A549 (cell line): ENCODE results near the gene TCERG1. TPM values are rescaled to one million over a fixed set of nuclear protein-coding genes. Genes with fewer than 3 reads are reported as not detected.
A peak's percentile ranks its signal among the peaks of the same experiment; 100 is the strongest.

Source experiments
- ATAC-seq, 2 experiments: fragments of 200-7000 bp in 1 of 2; fragments of >200 bp in 1 of 2; cut with Nextera tagmentation in 1 of 2; cut with Tn5 transposase in 1 of 2; 3 replicates each; pipeline versions ENCODE4 v1.8.0 to v1.9.1; 2018 to 2020; ENCODE audit warnings: mild to moderate bottlenecking in 1 of 2, moderate library complexity in 1 of 2
- CTCF ChIA-PET: fragments of 300-600 bp; sonication (Branson Sonifier 250); formaldehyde crosslinking; extraction: SDS; loops from one replicate; lab custom pipeline; 2021; ENCODE audit warnings: antibody characterized with exemption, inconsistent platforms; lab: Yijun Ruan, JAX
- POLR2A ChIA-PET: fragments of 350-600 bp; formaldehyde crosslinking; extraction: SDS; loops from one replicate; lab custom pipeline; 2021; ENCODE audit warnings: antibody characterized with exemption, inconsistent platforms; lab: Yijun Ruan, JAX
- DNase-seq, 2 experiments: peaks; one replicate each; pipeline versions ENCODE4 v3.0.0 to v3.0.0-alpha.2; 2011 to 2016; ENCODE audit warnings: low read depth in 1 of 2, low spot score in 1 of 2
- FAIRE-seq: peaks from 2 replicates; lab custom pipeline; 2011; peaks lifted over from hg19 to GRCh38; lab: Jason Lieb, UNC
- H3K27ac ChIP-seq, 2 experiments: fragments of >200 bp; sonication (Bioruptor Twin); formaldehyde crosslinking; 3 replicates each; pipeline ENCODE4 v1.5.1; 2016 to 2017
- H3K4me1 ChIP-seq: fragments of >200 bp; sonication (Bioruptor Twin); formaldehyde crosslinking; 3 replicates; pipeline ENCODE4 v1.6.1; 2016
- H3K4me2 ChIP-seq: fragments of >200 bp; sonication (Bioruptor Twin); formaldehyde crosslinking; 3 replicates; pipeline ENCODE4 v1.6.1; 2016
- H3K4me3 ChIP-seq: fragments of >200 bp; sonication (Bioruptor Twin); formaldehyde crosslinking; 3 replicates; pipeline ENCODE4 v1.5.1; 2016
- H3K9me3 ChIP-seq: fragments of >200 bp; sonication (Bioruptor Twin); formaldehyde crosslinking; 3 replicates; pipeline ENCODE4 v1.6.1; 2016
- CEBPB ChIP-seq, 2 experiments: fragments of >200 bp in 1 of 2; sonication (Bioruptor Twin) in 1 of 2; formaldehyde crosslinking in 1 of 2; IDR thresholded peaks; 2 replicates each; pipeline ENCODE4 v1.6.1; 2012 to 2016
- EHF ChIP-seq: fragments of 250-450 bp; sonication (Bioruptor Pico); IDR thresholded peaks from 2 replicates; pipeline ENCODE4 v1.5.0; 2020; ENCODE audit warnings: mild to moderate bottlenecking
- EHMT2 ChIP-seq: fragments of 200-600 bp; sonication (generic); IDR thresholded peaks from 2 replicates; pipeline ENCODE4 v1.6.1; 2016; ENCODE audit warnings: antibody characterized with exemption, low read depth, mild to moderate bottlenecking, moderate library complexity
- FOXS1 ChIP-seq: fragments of 250-450 bp; sonication (Bioruptor Pico); IDR thresholded peaks from 2 replicates; pipeline ENCODE4 v1.5.0; 2020; ENCODE audit warnings: mild to moderate bottlenecking, moderate library complexity
- HEYL ChIP-seq: fragments of 250-450 bp; sonication (Bioruptor Pico); IDR thresholded peaks from 2 replicates; pipeline ENCODE4 v1.8.0; 2021; ENCODE audit warnings: mild to moderate bottlenecking, moderate library complexity
- HOXA7 ChIP-seq: fragments of 250-450 bp; sonication (Bioruptor Pico); IDR thresholded peaks from 2 replicates; pipeline ENCODE4 v1.5.0; 2020; ENCODE audit warnings: mild to moderate bottlenecking, moderate library complexity
- JUN ChIP-seq, 2 experiments: fragments of >200 bp; sonication (Bioruptor Twin); formaldehyde crosslinking; IDR thresholded peaks; 2 replicates in 1 of 2; 3 replicates in 1 of 2; pipeline ENCODE4 v1.6.1; 2016 to 2017
- JUNB ChIP-seq: fragments of >200 bp; sonication (Bioruptor Twin); formaldehyde crosslinking; IDR thresholded peaks from 2 replicates; pipeline ENCODE4 v1.6.1; 2016
- NFE2L2 ChIP-seq: fragments of 150-350 bp; conservative IDR thresholded peaks from 2 replicates; pipeline ENCODE4 v1.6.1; 2014; ENCODE audit warnings: low read length
- NPAS2 ChIP-seq: fragments of 250-450 bp; sonication (Bioruptor Pico); IDR thresholded peaks from 2 replicates; pipeline ENCODE4 v1.8.0; 2022; ENCODE audit warnings: mild to moderate bottlenecking, moderate library complexity, borderline replicate concordance
- PHF8 ChIP-seq: fragments of 200-600 bp; sonication (generic); IDR thresholded peaks from 2 replicates; pipeline ENCODE4 v1.6.1; 2016; ENCODE audit warnings: low read depth, mild to moderate bottlenecking, antibody characterized with exemption, moderate library complexity, borderline replicate concordance
- RAD21 ChIP-seq, 2 experiments: fragments of >200 bp in 1 of 2; sonication (Bioruptor Twin) in 1 of 2; formaldehyde crosslinking in 1 of 2; IDR thresholded peaks in 1 of 2; conservative IDR thresholded peaks in 1 of 2; 2 replicates in 1 of 2; 3 replicates in 1 of 2; pipeline ENCODE4 v1.6.1; 2012 to 2018; ENCODE audit warnings: inconsistent platforms in 1 of 2
- RCOR1 ChIP-seq: fragments of 150-350 bp; IDR thresholded peaks from 2 replicates; pipeline ENCODE4 v1.6.1; 2014; ENCODE audit warnings: antibody characterized with exemption, low read length, low read depth
- SREBF2 ChIP-seq: fragments of 450-650 bp; IDR thresholded peaks from 2 replicates; pipeline ENCODE4 v1.6.1; 2014; ENCODE audit warnings: mild to moderate bottlenecking, moderate library complexity
- WGBS: methylation state at CpG from one replicate; pipeline ENCODE4 v1.1.6; 2017; ENCODE audit errors: missing lambda C conversion rate; 5-methylcytosine and 5-hydroxymethylcytosine counted together
- polyA plus RNA-seq, 4 experiments: library from polyadenylated mRNA; depleted of rRNA in 3 of 4; stranded (reverse); fragments of >200 nt; fragmentation: RNase III in 1 of 4; extraction: RNeasy Plus Mini Kit Qiagen cat#74134 plus additional on column Dnase treatment in 1 of 4; gene quantifications; 2 replicates in 3 of 4; 3 replicates in 1 of 4; pipeline ENCODE4 v1.2.3, GENCODE V29; 2011 to 2017
- TF ChIP-seq, protein P1 (sequence below): fragments of 200-600 bp; sonication (generic); IDR thresholded peaks from 2 replicates; pipeline ENCODE4 v1.6.1; 2016; ENCODE audit warnings: antibody characterized with exemption, mild to moderate bottlenecking, moderate library complexity
- TF ChIP-seq, protein P2 (sequence below): fragments of >200 bp; sonication (Bioruptor Twin); formaldehyde crosslinking; IDR thresholded peaks from 3 replicates; pipeline ENCODE4 v1.5.1; 2016

TCERG1 gene
- polyA plus RNA-seq, 2 of the 4 experiments (the other 2 are of a cell fraction): 49.1 to 73.8 TPM

DNA sequence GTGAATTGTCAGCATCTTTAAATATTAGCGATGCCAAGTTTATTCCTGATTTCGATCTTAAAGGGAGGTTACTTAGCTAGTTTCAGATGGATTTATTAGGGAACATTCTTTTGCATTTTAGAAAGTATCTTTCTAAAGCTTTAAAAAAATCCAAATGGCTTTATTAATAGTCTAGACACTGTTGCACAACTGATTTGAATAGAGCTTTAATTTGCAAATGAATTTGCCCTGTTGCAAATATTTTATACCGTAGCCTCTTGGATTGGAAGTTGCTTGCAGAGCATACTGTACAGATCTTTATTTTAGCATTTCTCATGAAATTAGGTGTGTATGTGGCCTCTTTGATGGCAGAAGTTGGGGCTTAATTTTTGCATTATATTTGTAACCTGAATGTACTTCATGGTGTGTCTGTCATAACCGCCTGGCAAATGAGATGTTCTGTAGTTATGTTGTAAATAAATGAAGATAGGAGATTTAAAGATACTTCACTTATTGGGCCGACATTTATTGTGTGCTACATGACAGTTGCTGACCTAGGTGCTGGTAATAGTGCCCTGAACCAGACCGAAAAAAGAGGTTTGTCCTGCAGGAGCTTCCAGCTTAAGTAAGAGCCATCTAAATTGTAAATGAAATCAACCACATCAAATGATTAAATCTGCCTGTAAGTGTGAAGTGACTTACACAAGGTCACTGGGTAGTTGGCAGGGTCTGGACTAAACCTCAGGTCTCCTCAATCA lies 1.8 kb downstream of the TCERG1 start:
- Histone ChIP-seq H3K4me1 (peaks cover 20% of the 10 kb centered on the region), H3K4me2 (peak overlapping the region; percentile 94), H3K4me3 (peak overlapping the region; percentile 73), H3K9me3 (no peaks in the 10 kb centered on the region), H3K27ac (no peak overlapping the region)
- no peak for DNase-seq
- CTCF ChIA-PET: interaction anchor here (1.9 kb wide), 1 partner anchor 22 kb away, joined by 6 read pairs; no protein-coding TSS in a partner anchor
- TF ChIP-seq NPAS2: no peak
- TF ChIP-seq, protein P1, sequence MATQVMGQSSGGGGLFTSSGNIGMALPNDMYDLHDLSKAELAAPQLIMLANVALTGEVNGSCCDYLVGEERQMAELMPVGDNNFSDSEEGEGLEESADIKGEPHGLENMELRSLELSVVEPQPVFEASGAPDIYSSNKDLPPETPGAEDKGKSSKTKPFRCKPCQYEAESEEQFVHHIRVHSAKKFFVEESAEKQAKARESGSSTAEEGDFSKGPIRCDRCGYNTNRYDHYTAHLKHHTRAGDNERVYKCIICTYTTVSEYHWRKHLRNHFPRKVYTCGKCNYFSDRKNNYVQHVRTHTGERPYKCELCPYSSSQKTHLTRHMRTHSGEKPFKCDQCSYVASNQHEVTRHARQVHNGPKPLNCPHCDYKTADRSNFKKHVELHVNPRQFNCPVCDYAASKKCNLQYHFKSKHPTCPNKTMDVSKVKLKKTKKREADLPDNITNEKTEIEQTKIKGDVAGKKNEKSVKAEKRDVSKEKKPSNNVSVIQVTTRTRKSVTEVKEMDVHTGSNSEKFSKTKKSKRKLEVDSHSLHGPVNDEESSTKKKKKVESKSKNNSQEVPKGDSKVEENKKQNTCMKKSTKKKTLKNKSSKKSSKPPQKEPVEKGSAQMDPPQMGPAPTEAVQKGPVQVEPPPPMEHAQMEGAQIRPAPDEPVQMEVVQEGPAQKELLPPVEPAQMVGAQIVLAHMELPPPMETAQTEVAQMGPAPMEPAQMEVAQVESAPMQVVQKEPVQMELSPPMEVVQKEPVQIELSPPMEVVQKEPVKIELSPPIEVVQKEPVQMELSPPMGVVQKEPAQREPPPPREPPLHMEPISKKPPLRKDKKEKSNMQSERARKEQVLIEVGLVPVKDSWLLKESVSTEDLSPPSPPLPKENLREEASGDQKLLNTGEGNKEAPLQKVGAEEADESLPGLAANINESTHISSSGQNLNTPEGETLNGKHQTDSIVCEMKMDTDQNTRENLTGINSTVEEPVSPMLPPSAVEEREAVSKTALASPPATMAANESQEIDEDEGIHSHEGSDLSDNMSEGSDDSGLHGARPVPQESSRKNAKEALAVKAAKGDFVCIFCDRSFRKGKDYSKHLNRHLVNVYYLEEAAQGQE: peak; percentile 44; the same call in 1 of the 2 replicates
- FAIRE-seq: no peak
- POLR2A ChIA-PET: no interaction called here
- WGBS: 41% methylated on average over 6 of the region's 6 CpGs
- ATAC-seq: no peak

DNA sequence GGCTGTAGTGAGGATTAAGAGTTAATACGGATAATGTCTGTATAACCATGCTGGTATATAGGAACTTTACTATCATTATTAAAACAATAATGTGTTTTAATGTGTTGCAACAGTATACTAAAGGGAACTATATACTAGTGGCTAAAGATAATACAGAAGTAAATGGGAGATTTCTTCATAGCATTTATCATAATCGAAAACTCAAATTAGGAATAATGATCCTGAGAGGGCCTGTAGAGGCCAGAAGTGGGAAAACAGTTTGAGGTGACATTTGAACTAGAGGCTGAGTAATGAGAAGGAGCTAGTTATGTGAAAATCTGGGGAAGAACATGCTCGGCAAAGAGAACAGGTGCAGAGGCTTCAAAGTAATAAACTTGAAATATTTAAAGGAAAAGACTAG lies 2.9 kb downstream of the TCERG1 start:
- POLR2A ChIA-PET: no interaction called here

DNA sequence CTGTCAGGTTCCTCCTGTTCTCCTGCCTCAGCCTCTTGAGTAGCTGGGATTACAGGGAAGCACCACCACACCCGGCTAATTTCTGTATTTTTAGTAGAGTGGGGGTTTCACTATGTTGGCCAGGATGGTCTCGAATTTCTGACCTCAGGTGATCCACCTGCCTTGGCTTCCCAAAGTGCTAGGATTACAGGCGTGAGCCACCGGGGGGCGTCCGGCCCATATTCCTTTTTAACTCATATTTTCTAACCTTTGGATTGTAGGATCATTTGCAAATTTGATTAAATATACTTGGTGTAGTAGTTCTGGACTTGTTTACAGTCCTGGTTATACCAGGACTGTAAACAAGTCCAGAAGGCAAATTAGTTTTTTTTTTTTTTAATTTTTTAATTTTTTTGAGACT lies 4.3 kb downstream of the TCERG1 start:
- peaks cover 20% of the 10 kb centered on the region for H3K4me1 ChIP-seq
- H3K27ac ChIP-seq: no peak overlapping the region
- no peaks in the 10 kb centered on the region for H3K9me3 ChIP-seq
- TF ChIP-seq, protein P2, sequence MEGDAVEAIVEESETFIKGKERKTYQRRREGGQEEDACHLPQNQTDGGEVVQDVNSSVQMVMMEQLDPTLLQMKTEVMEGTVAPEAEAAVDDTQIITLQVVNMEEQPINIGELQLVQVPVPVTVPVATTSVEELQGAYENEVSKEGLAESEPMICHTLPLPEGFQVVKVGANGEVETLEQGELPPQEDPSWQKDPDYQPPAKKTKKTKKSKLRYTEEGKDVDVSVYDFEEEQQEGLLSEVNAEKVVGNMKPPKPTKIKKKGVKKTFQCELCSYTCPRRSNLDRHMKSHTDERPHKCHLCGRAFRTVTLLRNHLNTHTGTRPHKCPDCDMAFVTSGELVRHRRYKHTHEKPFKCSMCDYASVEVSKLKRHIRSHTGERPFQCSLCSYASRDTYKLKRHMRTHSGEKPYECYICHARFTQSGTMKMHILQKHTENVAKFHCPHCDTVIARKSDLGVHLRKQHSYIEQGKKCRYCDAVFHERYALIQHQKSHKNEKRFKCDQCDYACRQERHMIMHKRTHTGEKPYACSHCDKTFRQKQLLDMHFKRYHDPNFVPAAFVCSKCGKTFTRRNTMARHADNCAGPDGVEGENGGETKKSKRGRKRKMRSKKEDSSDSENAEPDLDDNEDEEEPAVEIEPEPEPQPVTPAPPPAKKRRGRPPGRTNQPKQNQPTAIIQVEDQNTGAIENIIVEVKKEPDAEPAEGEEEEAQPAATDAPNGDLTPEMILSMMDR: peak; percentile 19; the same call in 1 of the 3 replicates
- TF ChIP-seq SREBF2: no peak
- TF ChIP-seq, all 56 proteins: peak for 1
- CTCF ChIA-PET: interaction anchor here (1.6 to 1.8 kb wide), 2 partner anchors 10 to 12 kb away, joined by 5 read pairs; no protein-coding TSS in a partner anchor
- Histone ChIP-seq H3K4me2 (no peak overlapping the region), H3K4me3 (no peak overlapping the region)
- FAIRE-seq (no peak), ATAC-seq (no peak), DNase-seq (no peak)
- WGBS: 77% methylated on average over 6 of the region's 6 CpGs
- POLR2A ChIA-PET: no interaction called here

More for the DNA sequence above, 2.9 kb downstream of the TCERG1 start:
- H3K27ac ChIP-seq: no peak overlapping the region
- CTCF ChIA-PET: interaction anchor here (0.7 to 1.9 kb wide), 5 partner anchors 9 to 303 kb away, joined by 3 to 6 read pairs (median 5); no protein-coding TSS in a partner anchor
- TF ChIP-seq JUNB (no peak), RCOR1 (no peak), EHF (CRISPR knock-in tag) (no peak), NFE2L2 (no peak), PHF8 (no peak), HOXA7 (no peak), FOXS1 (no peak), JUN (IDR thresholded peaks at IDR 0.05) (no peak), RAD21 (conservative IDR thresholded peaks at IDR 0.05 in 1 of 2, IDR thresholded peaks at IDR 0.05 in 1 of 2) (no peak), CEBPB (IDR thresholded peaks at IDR 0.05) (no peak), EHMT2 (no peak), HEYL (CRISPR knock-in tag) (no peak)
- 85% methylated on average over 3 of the region's 3 CpGs for WGBS
- FAIRE-seq (no peak), ATAC-seq (no peak), DNase-seq (no peak)
- H3K4me2 ChIP-seq: peak overlapping the region; percentile 94; the same call in 2 of the 3 replicates
- H3K4me1 ChIP-seq: peaks cover 20% of the 10 kb centered on the region
- H3K4me3 ChIP-seq: no peak overlapping the region
- no peaks in the 10 kb centered on the region for H3K9me3 ChIP-seq
